HG03159 (cell line): ENCODE data around the gene PFDN4.

Experiments used
- ATAC-seq: cut with Tn5 transposase; IDR thresholded peaks from one replicate; pipeline ENCODE4 v1.9.1; 2021; ENCODE audit warnings: mild to moderate bottlenecking, moderate library complexity; ENCODE audit not compliant: unreplicated experiment

The PFDN4 gene, protein sequence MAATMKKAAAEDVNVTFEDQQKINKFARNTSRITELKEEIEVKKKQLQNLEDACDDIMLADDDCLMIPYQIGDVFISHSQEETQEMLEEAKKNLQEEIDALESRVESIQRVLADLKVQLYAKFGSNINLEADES

DNA sequence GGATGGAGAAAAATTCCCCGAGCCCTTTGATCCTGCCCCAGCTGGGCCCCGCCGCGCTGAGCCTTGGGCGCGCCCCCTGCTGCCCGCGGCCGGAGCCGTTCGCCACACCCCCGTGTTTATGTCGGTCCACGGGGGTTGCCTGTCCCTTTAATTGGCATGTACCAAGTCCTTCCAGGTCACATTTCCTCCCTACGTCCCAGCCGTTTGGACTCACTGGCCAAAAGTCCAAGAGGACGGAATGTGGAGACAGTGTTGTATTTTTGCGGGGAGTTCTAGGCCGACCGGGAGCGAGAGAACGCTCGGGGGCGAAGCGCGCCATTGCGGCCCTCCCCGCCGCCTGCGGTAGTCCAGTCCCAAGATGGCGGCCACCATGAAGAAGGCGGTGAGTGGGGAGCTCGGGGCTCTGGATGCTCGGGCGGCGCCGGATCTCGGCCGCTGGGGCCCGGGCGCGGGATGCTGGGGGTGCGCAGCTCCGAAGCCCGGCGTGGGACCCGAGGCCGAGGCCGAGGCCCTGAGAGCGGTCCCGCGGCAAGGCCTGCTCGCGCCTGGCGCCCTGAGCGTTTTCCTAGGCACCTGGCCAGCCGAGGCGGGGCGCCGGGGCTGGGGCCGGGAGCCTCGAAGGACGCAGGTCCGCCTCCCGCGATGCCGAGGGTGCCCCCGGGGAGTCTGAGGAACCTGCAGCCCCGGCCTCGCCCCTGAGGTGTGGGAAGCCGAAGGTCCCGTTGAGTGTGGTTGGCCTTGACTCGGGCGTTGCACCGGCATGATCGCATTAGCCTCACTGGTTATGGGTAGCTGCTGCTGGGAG is at the start of gene PFDN4:
Gene PFDN4, plus strand, starts transcription at position 345 of the 805 bp plus-strand sequence. Its CDS starts 14 bp downstream, at position 359.
- peak; percentile 95 for ATAC-seq

DNA sequence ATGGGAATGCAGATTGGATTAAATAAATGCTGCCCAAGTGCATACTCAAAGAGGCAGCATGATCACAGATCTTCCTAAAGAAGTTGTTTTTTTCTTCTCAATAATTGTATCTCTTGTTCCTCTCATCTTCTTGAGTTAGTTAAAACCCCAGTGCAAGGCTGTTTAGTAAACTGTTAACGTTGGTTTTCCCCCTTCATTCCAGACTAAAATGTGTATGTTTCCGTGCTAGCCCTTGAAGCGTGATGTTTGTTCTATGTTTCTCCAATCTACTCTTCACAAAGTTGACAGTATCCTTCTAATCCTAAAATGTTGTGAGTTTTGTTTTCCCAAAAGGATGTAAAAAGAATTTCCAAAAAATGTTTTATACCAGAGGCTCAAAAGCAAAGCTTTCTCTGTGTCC is 49.7 kb upstream of the PFDN4 start:
- no peak for ATAC-seq

DNA sequence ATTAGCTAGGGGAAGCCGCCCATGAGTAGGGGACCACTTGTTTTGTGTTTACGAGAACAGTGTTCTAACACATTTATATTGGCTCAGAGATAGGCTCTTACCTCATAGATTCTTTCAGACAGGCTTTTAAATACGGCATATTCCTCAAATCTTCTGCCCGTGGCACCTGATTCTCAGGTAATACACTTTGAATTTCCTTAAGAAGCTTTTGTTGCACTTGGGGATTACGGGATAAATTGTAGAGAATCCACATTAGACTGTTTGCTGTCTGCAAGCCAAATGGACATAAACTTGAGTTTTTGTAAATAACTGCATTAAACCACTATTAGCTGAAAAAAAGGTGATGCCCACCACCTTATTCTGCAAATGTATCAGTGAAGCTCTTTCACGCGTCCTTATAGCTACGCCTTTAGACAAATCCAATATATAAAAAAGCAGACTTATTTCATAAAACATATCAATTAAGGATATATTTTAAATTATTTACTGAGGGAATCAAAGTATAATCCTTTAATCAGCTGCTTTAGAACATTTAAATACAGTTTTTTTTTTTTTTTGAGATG is 49.0 kb upstream of the PFDN4 start:
- no peak for ATAC-seq

DNA sequence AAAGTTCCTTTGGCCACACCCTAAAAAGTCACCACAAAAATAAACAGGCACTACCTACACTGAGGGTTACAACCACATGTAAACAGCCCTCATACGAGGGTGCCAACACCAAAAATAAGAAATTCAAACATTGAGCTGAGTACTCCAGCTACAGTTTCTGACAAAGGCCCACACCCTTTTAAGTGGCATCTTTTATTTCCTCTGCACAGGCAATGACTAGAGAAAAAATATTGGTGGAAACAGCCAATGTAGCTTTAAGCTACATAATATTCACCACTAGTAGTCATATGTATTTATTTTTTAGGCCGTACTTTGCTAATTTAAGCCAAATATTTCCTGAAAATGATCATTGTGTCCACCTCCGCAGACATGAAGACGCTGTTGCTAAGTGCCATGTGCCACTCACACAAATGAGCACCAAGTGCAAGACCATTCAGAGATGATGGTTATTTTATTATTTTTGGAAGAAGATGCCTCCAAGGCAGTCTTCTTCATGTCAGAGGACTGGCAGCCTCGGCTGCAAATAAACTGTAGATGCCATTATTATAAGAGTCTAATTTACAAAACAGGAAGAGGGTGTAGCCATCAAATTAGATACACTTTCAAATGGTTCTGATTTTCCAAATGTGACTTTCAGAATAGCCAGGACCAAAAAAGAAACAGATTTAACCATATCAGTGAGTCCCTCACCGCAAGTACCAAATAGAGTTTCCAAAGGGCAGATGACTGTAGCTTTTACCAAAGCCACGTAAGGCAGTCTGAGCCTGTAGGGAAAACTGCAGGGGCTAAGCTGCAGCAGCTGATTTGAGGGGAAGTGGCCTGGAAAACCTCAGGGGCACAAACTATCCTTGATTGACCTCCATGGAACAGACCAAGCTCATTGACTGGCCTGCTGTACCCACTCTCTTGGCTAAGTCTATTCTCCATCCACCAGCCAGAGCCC is 47.6 kb upstream of the PFDN4 start:
- no peak for ATAC-seq

DNA sequence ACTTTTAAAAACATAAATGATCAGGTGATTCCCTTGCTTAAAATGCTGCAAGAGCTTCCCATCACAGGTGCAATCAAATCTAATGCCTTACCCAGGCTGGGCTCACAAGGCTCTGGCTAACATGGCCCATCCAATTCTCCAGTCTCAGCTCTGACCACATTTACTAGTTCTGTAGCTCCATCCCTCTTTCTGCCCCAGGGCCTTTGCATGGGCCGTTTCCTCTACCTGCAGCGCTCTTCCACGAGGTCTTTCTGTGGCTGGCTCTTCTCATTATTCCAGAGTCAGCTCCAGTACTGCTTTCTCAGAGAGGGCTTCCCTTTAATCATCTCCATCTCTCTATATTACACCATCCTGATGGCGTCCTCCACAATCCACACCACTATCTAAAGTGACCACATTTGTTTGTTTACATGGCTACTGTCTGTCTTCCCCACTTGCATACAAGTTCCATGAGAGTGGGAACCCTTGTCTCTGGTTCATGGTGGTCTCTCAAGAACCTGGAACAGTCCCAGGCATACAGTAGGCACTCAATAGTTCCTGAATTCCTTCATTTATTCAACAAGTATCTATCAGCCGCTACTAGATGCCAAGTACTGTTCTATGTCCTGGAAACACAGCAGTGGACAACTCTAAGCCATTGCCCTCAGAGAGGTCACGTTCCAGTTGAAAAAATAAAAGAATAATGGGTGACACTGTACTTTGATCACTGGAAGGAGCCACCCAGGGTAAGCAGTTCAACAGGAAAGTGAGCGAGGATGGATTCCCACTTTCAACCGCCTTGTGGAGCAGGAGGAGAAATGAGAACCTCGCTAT is 46.7 kb upstream of the PFDN4 start:
- no peak for ATAC-seq

DNA sequence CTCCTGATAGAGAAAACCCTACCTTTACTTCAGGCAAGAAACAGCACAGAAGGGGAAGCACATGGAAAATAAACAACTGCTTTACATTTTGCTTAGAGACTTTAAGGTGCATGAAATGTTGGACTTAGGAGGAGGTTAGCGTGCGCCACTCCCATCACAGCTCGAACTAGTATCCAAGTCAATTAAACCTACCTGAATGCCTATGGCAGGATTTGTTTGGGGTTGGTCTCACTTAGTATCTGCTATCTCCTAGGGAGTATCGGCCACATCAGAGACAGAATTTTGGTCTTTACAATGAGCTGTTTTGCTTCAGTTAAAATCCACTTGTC is 46.1 kb upstream of the PFDN4 start:
- ATAC-seq: no peak

DNA sequence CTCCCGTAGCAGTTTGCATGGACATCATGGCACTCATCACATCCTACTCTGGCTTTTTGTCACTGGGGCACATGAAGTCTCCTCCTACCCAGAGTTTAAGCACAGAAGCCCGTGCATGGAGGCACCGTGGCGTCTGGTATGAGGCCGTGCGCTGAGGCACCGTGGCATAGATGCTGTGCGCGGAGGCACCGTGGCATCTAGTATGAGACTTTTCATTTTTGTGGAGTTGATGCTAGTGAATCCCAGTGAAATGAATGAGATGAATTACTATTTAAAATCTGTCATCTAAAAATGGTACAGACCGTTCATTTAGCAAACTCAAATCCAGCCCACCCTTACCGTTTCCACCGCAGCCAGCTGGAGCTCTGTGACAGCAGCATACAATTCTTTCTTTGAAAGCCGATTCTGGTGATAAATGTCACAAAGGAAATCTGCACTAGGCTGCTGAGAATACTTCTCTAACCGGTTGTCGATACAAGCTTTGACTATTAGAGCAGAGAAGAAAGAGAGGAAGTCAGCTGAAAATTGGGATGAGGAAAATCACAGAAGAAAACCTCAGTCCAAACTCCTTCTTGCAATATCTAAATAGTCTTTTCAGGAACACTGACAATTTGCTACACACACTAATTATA is 45.4 kb upstream of the PFDN4 start:
- ATAC-seq: no peak

DNA sequence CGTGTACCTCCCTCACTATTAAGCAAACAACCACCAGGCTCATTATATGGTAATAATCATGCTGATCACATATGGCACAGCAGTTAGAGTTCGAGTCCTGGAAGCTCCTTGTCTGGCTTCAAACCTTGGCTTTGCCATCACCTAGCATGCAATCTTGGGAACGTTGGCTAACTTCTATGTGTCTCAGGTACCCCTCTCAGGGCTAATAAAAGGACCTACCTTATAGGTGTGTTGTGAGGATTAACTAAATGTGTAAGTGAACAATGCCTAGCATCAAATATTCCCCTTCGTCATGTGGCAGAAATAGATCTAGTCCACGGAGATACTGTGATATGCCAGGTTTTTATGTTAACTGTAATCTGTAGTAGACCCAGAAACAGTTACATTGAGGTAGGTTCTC is 44.5 kb upstream of the PFDN4 start:
- no peak for ATAC-seq

DNA sequence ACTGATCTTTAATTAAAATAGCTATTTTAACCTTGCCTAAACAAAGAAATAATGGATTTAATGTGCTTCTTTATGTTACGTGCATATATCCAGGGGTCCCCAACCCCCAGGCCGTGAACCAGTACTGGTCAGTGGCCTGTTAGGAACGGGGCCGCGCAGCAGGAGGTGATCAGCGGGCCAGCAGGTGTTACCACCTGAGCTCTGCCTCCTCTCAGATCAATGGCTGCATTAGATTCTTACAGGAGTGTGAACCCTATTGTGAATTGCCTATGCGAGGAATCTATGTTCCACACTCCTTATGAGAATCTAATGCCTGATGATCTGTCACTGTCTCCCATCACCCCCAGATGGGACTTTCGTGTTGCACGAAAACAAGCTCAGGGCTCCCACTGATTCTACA is 42.9 kb upstream of the PFDN4 start:
- no peak for ATAC-seq

DNA sequence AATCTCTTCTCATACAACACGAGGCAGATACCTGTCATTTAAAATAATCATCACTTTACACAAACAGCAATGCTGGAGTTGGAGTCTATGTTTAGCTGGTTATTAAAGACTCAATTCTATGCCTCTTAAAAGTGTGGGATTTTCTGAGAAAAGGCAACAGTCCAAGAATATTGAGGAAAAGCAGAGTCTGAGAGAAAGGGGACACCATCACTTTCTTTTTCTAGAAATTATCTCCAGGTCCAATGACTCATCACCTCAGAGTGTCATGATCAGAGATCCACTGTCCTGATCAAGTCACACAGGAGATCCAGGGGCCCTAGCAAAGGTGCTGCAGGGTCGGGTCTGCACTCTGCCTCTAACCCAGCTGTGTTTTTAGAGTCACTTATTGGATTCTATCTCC is 42.1 kb upstream of the PFDN4 start:
- no peak for ATAC-seq

DNA sequence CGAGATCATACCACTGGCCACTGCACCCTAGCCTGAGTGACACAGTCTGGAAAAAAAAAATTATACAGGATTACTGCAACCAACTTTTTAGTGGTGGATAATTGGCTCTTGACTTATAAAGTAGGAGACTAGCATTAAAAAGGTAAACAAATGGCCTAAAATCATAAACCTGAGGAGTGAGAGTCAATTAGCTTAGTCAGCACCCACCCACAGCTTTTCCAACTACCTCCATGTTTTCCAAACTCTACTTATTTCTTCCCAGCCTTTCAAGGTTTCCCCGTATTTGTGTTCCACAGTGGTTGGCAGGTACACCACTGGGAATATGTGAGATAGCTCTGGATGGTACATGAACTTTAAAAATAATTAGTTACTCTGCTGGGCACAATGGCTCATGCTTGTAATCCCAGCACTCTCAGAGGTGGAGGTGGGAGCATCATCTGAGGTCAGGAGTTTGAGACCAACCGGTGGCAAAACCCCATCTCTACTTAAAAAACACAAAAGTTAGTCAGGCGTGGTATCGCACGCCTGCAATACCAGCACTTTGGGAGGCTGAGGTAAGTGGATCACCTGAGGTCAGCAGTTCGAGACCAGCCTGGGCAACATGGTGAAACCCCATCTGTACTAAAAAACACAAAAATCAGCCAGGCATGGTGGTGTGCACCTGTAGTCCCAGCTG is 40.8 kb upstream of the PFDN4 start:
- no peak for ATAC-seq

DNA sequence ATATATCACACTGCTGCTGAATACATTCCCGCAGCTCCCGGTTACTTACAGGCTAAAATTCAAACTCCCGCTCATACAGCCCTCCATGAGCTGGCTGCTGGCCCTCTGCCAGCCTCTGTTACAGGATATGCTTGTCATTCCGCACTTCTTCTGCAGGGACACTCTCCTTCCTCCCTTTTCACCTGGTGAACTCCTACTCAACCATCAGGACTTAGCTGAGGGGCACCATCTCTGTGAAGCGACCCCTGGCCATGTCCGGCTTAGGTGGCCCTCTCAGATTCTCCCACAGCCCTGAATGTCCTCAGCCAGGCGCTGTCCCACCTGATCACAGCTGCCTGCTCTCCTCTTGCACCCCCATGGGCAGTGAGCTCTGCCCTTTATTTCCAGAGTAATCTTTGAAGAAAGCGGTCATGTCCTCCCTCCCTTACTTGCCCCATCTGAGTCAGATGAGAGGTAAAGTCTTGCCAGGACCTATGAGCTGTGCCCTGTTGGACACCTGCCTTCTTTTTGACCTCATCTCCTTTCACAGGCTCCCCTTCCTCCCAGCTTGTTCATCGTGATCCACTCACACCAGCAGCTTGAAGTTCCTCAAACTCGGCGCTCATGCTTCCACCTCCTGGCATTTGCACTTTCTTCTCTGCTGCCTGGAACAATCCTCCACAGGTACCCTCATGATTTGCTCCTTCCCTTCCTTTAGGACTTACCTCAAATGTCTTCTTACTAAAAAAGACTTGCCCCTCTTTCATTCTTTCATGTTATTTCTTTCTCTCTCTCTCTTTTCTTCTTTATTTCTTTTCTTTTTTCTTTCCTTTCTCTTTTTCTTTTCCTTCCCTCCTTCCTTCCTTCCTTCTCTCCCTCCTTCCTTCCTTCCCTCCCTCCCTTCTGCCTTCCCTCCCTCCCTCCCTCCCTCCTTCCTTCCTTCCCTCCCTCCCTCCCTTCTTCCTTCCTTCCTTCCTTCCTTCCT is 39.7 kb upstream of the PFDN4 start:
- ATAC-seq: no peak

DNA sequence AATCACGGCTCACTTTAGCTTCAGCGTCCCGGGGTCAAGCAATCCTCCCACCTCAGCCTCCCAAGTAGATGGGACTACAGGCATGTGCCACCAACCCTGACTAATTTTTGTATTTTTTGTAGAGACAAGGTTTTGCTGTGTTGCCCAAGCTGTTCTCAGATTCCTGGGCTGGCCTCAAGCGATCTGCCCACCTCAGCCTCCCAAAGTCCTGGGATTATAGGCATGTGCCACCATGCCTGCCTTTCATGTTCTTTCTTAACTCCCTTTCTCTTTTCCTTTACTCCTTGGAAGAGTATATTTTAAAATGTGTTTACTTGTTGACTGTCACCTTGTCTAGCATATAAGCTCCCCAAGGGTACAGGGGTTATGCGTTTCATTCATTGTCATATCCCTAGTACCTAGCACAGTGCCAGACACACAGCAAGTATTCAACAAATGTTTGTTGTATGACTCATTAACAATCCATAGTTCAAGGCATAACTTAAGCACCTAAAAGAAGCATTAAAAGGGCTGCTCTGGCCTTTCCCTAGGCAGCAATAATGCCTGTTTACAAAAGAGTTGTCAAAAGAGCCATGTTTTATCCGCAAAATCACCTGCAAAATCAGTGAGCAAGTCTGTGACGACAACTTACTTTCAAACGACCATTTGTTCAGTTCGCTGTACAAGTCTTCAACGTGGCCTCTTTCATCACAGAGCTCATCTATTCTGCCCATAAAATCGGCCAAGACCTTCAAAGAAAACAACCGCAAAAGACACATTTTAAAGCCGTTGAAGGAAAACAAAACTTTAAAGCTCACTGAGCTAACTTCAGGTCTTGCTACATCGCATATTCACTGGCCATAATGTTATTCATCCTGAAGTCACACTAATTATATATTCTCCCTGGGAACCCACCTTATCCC is 38.7 kb upstream of the PFDN4 start:
- no peak for ATAC-seq

DNA sequence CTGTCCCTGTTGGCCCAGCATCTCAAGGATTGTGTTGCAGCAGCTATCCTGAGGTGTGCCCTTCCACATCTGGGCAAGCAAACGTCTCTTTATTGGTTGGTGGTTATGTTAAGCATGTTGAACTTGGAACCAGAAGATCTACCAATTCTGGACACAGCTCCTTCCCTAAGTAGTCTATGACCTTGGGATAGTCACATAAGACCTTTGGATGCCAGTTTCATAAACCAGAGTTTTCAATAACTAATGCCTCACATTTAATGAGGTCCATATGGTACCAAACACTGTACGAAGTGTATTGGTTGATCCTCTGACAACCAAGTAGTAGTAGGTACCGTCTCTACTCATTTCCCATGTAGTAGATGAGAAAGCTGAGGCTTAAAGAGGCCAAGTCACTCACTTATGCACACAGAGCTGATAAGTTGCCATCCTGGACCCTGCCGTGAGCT is 37.8 kb upstream of the PFDN4 start:
- no peak for ATAC-seq

DNA sequence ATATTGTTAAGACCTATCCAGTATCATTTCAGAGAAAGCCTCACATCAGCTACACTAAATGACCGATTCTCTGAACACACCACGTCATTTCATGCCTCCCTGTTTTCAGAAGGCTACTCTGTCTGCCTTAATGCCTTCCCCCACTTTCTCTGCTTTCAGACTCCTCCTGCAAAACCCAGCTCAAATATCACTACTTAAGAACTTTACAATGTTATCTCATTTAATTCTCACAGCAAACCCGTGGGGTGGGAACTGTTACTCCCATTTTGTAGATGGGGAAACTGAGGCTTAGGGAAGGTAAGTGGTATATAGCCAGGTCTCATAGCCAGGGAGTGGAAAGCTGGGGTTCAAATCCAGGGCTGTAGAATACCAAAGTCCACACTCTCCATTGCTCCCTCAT is 36.9 kb upstream of the PFDN4 start:
- ATAC-seq: no peak

DNA sequence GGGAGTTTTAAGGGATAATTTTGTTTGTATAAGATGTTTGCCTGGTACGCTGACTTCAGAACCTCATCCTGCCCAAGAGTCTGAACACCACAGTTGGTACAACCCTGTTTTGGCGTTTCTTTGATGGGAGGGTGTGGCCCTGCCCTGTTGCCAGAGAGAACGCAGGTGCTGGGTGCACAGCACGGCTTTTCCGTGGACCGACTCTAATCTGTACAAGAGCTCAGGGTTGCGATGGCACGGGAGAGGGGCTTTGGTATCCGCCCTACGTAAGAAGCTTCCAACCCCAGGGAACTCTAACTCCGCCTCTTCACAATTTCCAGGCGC is 35.4 kb upstream of the PFDN4 start:
- ATAC-seq: no peak

DNA sequence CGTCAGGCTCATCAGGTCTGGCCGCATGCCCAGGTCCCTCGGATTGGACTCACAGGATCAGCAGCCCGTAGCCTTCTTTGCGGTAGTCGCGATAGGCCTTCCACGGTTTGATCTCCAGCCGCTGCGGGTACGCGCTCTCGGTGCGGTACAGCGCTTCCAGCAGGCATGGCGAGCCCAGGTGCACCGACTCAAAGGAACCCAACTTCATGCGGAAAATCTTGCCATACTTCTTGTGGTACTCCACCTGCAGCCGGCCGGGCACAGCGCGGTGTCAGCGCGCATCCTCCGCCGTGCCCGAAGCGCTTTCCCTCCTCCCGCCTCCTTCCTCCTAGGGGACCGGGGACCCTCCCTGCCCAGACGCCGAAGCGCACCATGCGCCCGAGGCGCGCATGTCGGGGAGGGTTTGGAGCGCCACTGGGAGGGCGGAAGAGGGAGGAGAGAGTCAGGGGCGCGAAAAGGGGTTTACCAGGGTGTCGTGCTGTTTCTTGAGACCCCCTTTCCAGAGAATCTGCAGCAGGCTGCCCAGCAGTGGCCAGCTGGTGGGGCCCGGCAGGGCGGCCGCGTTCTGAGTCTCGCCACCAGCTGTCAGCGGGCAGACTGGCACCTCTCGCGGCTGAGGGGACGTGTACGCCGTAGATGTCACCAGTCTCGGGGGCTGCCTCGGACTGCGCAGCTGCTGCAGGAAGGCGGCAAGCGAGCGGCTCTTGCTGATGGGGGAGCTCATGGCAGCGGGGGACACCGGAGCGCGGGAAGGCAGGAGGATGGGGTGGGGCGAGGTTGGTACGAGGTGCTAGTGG is 34.8 kb upstream of the PFDN4 start:
- ATAC-seq: no peak
